WTC11 (cell line): ENCODE results near the gene TEAD1.

Experiments used
- CTCF ChIP-seq: fragments of 200-600 bp; IDR thresholded peaks from 2 replicates; pipeline ENCODE4 v1.8.0; 2022; ENCODE audit warnings: antibody characterized with exemption
- FOXJ3 ChIP-seq: sonication (generic); formaldehyde crosslinking; IDR thresholded peaks from 2 replicates; pipeline ENCODE4 v1.9.0; 2021; ENCODE audit warnings: missing genetic modification reagents, mild to moderate bottlenecking, borderline replicate concordance
- NR1H2 ChIP-seq: sonication (generic); formaldehyde crosslinking; IDR thresholded peaks from 2 replicates; pipeline ENCODE4 v1.9.0; 2021; ENCODE audit warnings: mild to moderate bottlenecking, moderate library complexity, missing genetic modification reagents
- TF ChIP-seq, protein P1 (sequence below): sonication (generic); formaldehyde crosslinking; IDR thresholded peaks from 2 replicates; pipeline ENCODE4 v1.8.0; 2022; ENCODE audit warnings: mild to moderate bottlenecking, missing genetic modification reagents

GRCh38 chr11:12793506-12793905 lies 119.3 kb downstream of the TEAD1 start:
- TF ChIP-seq CTCF (no peak), NR1H2 (no peak), FOXJ3 (CRISPR knock-in tag) (no peak)
- TF ChIP-seq, protein P1, sequence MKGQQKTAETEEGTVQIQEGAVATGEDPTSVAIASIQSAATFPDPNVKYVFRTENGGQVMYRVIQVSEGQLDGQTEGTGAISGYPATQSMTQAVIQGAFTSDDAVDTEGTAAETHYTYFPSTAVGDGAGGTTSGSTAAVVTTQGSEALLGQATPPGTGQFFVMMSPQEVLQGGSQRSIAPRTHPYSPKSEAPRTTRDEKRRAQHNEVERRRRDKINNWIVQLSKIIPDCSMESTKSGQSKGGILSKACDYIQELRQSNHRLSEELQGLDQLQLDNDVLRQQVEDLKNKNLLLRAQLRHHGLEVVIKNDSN (CRISPR knock-in tag): no peak
